SK-N-SH (cell line): ENCODE results near the gene NLK. TPM values are rescaled to one million over a fixed set of nuclear protein-coding genes. Genes with fewer than 3 reads are reported as not detected.

ENCODE experiments used
- CTCF ChIA-PET: fragments of 300-600, 350-600 bp; formaldehyde crosslinking; extraction: SDS; loops from one replicate; lab custom pipeline; 2021; lab: Yijun Ruan, JAX
- POLR2A ChIA-PET: fragments of 350-600 bp; sonication (Branson Sonifier 250); formaldehyde crosslinking; extraction: SDS; loops from one replicate; lab custom pipeline; 2020; ENCODE audit warnings: antibody characterized with exemption, inconsistent platforms; lab: Yijun Ruan, JAX
- DNase-seq: peaks from one replicate; pipeline ENCODE4 v3.0.0; 2012
- H2AFZ ChIP-seq: fragments of 200-600 bp; sonication (generic); 2 replicates; pipeline ENCODE4 v1.8.1; 2016; ENCODE audit warnings: antibody characterized with exemption, mild to moderate bottlenecking, low read depth
- H3F3A ChIP-seq: fragments of 200-600 bp; sonication (generic); replicated peaks from 2 replicates; pipeline ENCODE3; 2016; ENCODE audit warnings: antibody characterized with exemption, mild to moderate bottlenecking; ENCODE audit not compliant: insufficient read depth
- H3K27ac ChIP-seq, 2 experiments: fragments of 200-500 bp in 1 of 2; fragments of 200-600 bp in 1 of 2; sonication (Bioruptor generic) in 1 of 2; sonication (generic), shearing (Covaris generic) in 1 of 2; 2 replicates each; pipeline versions ENCODE4 v1.5.1 to v1.6.1; 2014 to 2016; ENCODE audit warnings: low read depth in 2 of 2, inconsistent platforms in 1 of 2, low read length in 1 of 2, mild to moderate bottlenecking in 1 of 2, mixed read lengths in 1 of 2
- H3K27me3 ChIP-seq: fragments of 200-600 bp; sonication (generic), shearing (Covaris generic); 2 replicates; pipeline ENCODE4 v1.6.1; 2016; ENCODE audit warnings: mixed run types; ENCODE audit not compliant: insufficient read depth
- H3K36me3 ChIP-seq, 2 experiments: fragments of 200-500 bp in 1 of 2; fragments of 200-600 bp in 1 of 2; sonication (Bioruptor generic) in 1 of 2; sonication (generic) in 1 of 2; replicated peaks in 1 of 2; 2 replicates each; pipeline versions ENCODE3 to v1.5.1; 2014 to 2016; ENCODE audit warnings: low read length in 1 of 2, mild to moderate bottlenecking in 1 of 2; ENCODE audit not compliant: insufficient read depth in 2 of 2, control insufficient read depth in 1 of 2
- H3K4me1 ChIP-seq, 2 experiments: fragments of 200-500 bp in 1 of 2; fragments of 200-600 bp in 1 of 2; sonication (Bioruptor generic) in 1 of 2; sonication (generic), shearing (Covaris generic) in 1 of 2; 2 replicates each; pipeline versions ENCODE4 v1.5.1 to v1.6.1; 2014 to 2016; ENCODE audit warnings: low read depth in 1 of 2, low read length in 1 of 2, mixed run types in 1 of 2; ENCODE audit not compliant: insufficient read depth in 2 of 2, control insufficient read depth in 1 of 2
- H3K4me2 ChIP-seq: fragments of 200-600 bp; sonication (generic), shearing (Covaris generic); 2 replicates; pipeline ENCODE4 v1.6.1; 2017; ENCODE audit warnings: mixed run types
- H3K4me3 ChIP-seq, 2 experiments: fragments of 200-500 bp in 1 of 2; fragments of 200-600 bp in 1 of 2; sonication (Bioruptor generic) in 1 of 2; sonication (generic), shearing (Covaris generic) in 1 of 2; 2 replicates each; pipeline versions ENCODE4 v1.5.1 to v1.8.1; 2014 to 2016; ENCODE audit warnings: low read depth in 2 of 2, inconsistent platforms in 1 of 2, low read length in 1 of 2, mild to moderate bottlenecking in 1 of 2, mixed read lengths in 1 of 2, moderate library complexity in 1 of 2
- H3K79me2 ChIP-seq: fragments of 200-600 bp; sonication (generic); 2 replicates; pipeline ENCODE4 v1.8.1; 2017; ENCODE audit warnings: mild to moderate bottlenecking; ENCODE audit not compliant: insufficient read depth
- H3K9ac ChIP-seq: fragments of 200-600 bp; sonication (generic); 2 replicates; pipeline ENCODE4 v1.6.1; 2017; ENCODE audit warnings: mixed run types
- H3K9me2 ChIP-seq: fragments of 200-600 bp; sonication (generic); 2 replicates; pipeline ENCODE4 v1.6.1; 2017; ENCODE audit warnings: mixed run types
- H3K9me3 ChIP-seq: fragments of 200-600 bp; sonication (generic); 2 replicates; pipeline ENCODE4 v1.6.1; 2017; ENCODE audit warnings: mixed run types, mild to moderate bottlenecking, moderate library complexity
- H4K20me1 ChIP-seq: fragments of 200-600 bp; sonication (generic); 2 replicates; pipeline ENCODE4 v1.6.1; 2017; ENCODE audit warnings: mild to moderate bottlenecking, mixed run types; ENCODE audit not compliant: insufficient read depth
- CHD2 ChIP-seq: fragments of 150-350 bp; IDR thresholded peaks from 2 replicates; pipeline ENCODE4 v1.6.1; 2018; ENCODE audit warnings: low read length; ENCODE audit not compliant: partially characterized antibody
- EP300 ChIP-seq, 2 experiments: IDR thresholded peaks; 2 replicates each; pipeline versions ENCODE4 v1.4.0 to v1.6.1; 2012; ENCODE audit warnings: borderline replicate concordance in 1 of 2, low read depth in 1 of 2, low read length in 1 of 2
- EZH2phosphoT487 ChIP-seq: fragments of 200-600 bp; sonication (generic); IDR thresholded peaks from 2 replicates; pipeline ENCODE4 v1.6.1; 2017; ENCODE audit warnings: low read depth, mixed run types, mild to moderate bottlenecking, antibody characterized with exemption, moderate library complexity, borderline replicate concordance
- FOXJ3 ChIP-seq: sonication (generic); formaldehyde crosslinking; IDR thresholded peaks from 2 replicates; pipeline ENCODE4 v1.5.1; 2020; ENCODE audit warnings: mild to moderate bottlenecking, missing genetic modification reagents
- IRF3 ChIP-seq: fragments of 150-350 bp; IDR thresholded peaks from 2 replicates; pipeline ENCODE4 v1.6.1; 2016; ENCODE audit warnings: mild to moderate bottlenecking, low read depth, low read length
- MAX ChIP-seq: IDR thresholded peaks from 2 replicates; pipeline ENCODE4 v1.4.0; 2012; ENCODE audit warnings: low read depth
- MEF2A ChIP-seq: IDR thresholded peaks from 2 replicates; pipeline ENCODE4 v1.4.0; 2012; ENCODE audit warnings: low read depth, borderline replicate concordance
- MXI1 ChIP-seq: IDR thresholded peaks from 2 replicates; pipeline ENCODE4 v1.6.1; 2012; ENCODE audit warnings: mild to moderate bottlenecking, low read depth, low read length, improper control_type of control experiment
- NFIC ChIP-seq: IDR thresholded peaks from 2 replicates; pipeline ENCODE4 v1.4.0; 2012; ENCODE audit warnings: borderline replicate concordance
- NRF1 ChIP-seq: IDR thresholded peaks from 2 replicates; pipeline ENCODE4 v1.6.1; 2012; ENCODE audit warnings: low read depth, mild to moderate bottlenecking, low read length
- RCOR1 ChIP-seq: fragments of 150-350 bp; IDR thresholded peaks from 2 replicates; pipeline ENCODE4 v1.6.1; 2017; ENCODE audit warnings: antibody characterized with exemption, low read length
- RFX5 ChIP-seq: IDR thresholded peaks from 2 replicates; pipeline ENCODE4 v1.6.1; 2012; ENCODE audit warnings: mild to moderate bottlenecking, improper control_type of control experiment, low read length
- SIN3A ChIP-seq: IDR thresholded peaks from 2 replicates; pipeline ENCODE4 v1.6.1; 2012; ENCODE audit warnings: low read depth, mild to moderate bottlenecking, low read length, moderate library complexity, borderline replicate concordance
- SMC3 ChIP-seq: IDR thresholded peaks from 2 replicates; pipeline ENCODE4 v1.6.1; 2012; ENCODE audit warnings: low read depth, low read length, improper control_type of control experiment
- TAF1 ChIP-seq: IDR thresholded peaks from 2 replicates; pipeline ENCODE4 v1.6.1; 2012; ENCODE audit warnings: low read depth, mild to moderate bottlenecking, low read length, moderate library complexity, borderline replicate concordance
- USF1 ChIP-seq: IDR thresholded peaks from 2 replicates; pipeline ENCODE4 v1.4.0; 2012; ENCODE audit warnings: low read depth, borderline replicate concordance
- YY1 ChIP-seq: IDR thresholded peaks from 2 replicates; pipeline ENCODE4 v1.4.0; 2012; ENCODE audit warnings: low read depth, mild to moderate bottlenecking
- WGBS: methylation state at CpG from one replicate; pipeline ENCODE4 v1.1.6; 2017; ENCODE audit warnings: low lambda C conversion rate; 5-methylcytosine and 5-hydroxymethylcytosine counted together
- polyA plus RNA-seq, 3 experiments: library from polyadenylated mRNA; depleted of rRNA; stranded (reverse); fragments of >200 nt; gene quantifications; 2 replicates each; pipeline ENCODE4 v1.2.3, GENCODE V29; 2012
- TF ChIP-seq, protein P1 (sequence below): fragments of 200-600 bp; sonication (generic); IDR thresholded peaks from 2 replicates; pipeline ENCODE4 v1.6.1; 2017; ENCODE audit warnings: antibody characterized with exemption, mild to moderate bottlenecking, moderate library complexity

The NLK gene
- polyA plus RNA-seq, 1 of the 3 experiments (the other 2 are of a cell fraction), result 12.3 TPM

- Histone ChIP-seq H3K36me3 (peaks cover 0 to 17% of the 10 kb centered on the region in 2 experiments), H3K79me2 (peaks cover 90% of the 10 kb centered on the region), H3K4me1 (no peaks in the 10 kb centered on the region), H3K4me2 (no peak overlapping the region), H3K9me3 (0 out of 2 replicates have a peak, but pooled peaks cover 3% of the 10 kb centered on the region), H2AFZ (no peak overlapping the region), H3K4me3 (no peak overlapping the region), H3K9ac (no peak overlapping the region), H3K9me2 (no peaks in the 10 kb centered on the region), H4K20me1 (no peaks in the 10 kb centered on the region; the same call in none of the 2 replicates), H3K27me3 (no peaks in the 10 kb centered on the region), H3K27ac (no peak overlapping the region), H3F3A (peaks cover 6% of the 10 kb centered on the region)
- TF ChIP-seq RCOR1 (no peak), MXI1 (no peak), NRF1 (no peak), MAX (no peak), FOXJ3 (CRISPR knock-in tag) (no peak)
- TF ChIP-seq, protein P1, sequence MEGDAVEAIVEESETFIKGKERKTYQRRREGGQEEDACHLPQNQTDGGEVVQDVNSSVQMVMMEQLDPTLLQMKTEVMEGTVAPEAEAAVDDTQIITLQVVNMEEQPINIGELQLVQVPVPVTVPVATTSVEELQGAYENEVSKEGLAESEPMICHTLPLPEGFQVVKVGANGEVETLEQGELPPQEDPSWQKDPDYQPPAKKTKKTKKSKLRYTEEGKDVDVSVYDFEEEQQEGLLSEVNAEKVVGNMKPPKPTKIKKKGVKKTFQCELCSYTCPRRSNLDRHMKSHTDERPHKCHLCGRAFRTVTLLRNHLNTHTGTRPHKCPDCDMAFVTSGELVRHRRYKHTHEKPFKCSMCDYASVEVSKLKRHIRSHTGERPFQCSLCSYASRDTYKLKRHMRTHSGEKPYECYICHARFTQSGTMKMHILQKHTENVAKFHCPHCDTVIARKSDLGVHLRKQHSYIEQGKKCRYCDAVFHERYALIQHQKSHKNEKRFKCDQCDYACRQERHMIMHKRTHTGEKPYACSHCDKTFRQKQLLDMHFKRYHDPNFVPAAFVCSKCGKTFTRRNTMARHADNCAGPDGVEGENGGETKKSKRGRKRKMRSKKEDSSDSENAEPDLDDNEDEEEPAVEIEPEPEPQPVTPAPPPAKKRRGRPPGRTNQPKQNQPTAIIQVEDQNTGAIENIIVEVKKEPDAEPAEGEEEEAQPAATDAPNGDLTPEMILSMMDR, result no peak
- ChIA-PET POLR2A (no interaction called here), CTCF (interaction anchor here (1.2 kb wide), 1 partner anchor 9 kb away, joined by 3 read pairs; no protein-coding TSS in a partner anchor)
- 100% methylated on average over 1 of the region's 1 CpG for WGBS
- no peak for DNase-seq
Observed at GRCh38 chr17:28100251-28100650, 57.8 kb downstream of the NLK start.

DNA sequence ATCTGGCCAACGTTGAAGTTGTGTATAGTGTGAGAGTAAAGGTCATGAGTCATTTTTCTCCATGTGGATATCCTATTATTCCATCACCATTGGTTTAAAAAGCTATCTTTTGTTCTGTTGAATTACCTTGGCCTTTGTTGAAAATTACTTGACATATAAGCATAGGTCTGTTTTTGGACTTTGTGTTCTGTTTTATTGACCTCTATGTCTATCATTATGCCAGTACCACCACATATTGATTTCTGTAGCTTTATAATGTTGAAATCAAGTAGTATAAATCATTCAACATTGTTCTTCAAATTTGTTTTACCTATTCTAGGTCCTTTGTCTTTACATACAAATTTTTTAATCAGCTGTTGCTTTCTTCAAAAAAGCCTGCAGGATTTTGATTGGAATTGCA, 58.5 kb downstream of the NLK start:
- no peak overlapping the region for H3K4me3 ChIP-seq
- no peaks in the 10 kb centered on the region for H3K9me2 ChIP-seq
- no peak overlapping the region for H3K27ac ChIP-seq
- WGBS, result 94% methylated on average over 1 of the region's 1 CpG
- 0 out of 2 replicates have a peak, but pooled peaks cover 3% of the 10 kb centered on the region for H3K9me3 ChIP-seq
- no peak overlapping the region for H3K9ac ChIP-seq
- DNase-seq, result no peak
- H2AFZ ChIP-seq, result no peak overlapping the region
- ChIA-PET POLR2A (no interaction called here), CTCF (interaction anchor here (0.9 to 1.2 kb wide), 2 partner anchors 10 to 13 kb away, joined by 3 read pairs; no protein-coding TSS in a partner anchor)
- no peak overlapping the region for H3K4me2 ChIP-seq
- H3K4me1 ChIP-seq, result no peaks in the 10 kb centered on the region; a peak in 1 of 4 replicates
- no peaks in the 10 kb centered on the region; the same call in 1 of the 2 replicates for H4K20me1 ChIP-seq
- H3K36me3 ChIP-seq, result peaks cover 0 to 16% of the 10 kb centered on the region in 2 experiments
- H3K27me3 ChIP-seq, result no peaks in the 10 kb centered on the region
- peaks cover 6% of the 10 kb centered on the region for H3F3A ChIP-seq
- H3K79me2 ChIP-seq, result peaks cover 90% of the 10 kb centered on the region
- TF ChIP-seq EP300 (IDR thresholded peaks at IDR 0.05; ENCODE audit: borderline replicate concordance in 1 of 2, low read depth in 1 of 2, low read length in 1 of 2), result no peak
- no peak for TF ChIP-seq SIN3A
- no peak for TF ChIP-seq SMC3
- no peak for TF ChIP-seq NRF1
- no peak for TF ChIP-seq NFIC
- no peak for TF ChIP-seq EZH2phosphoT487
- TF ChIP-seq RCOR1, result no peak
- TF ChIP-seq IRF3, result no peak
- TF ChIP-seq MEF2A, result no peak
- TF ChIP-seq RFX5, result no peak
- TF ChIP-seq TAF1, result no peak
- no peak for TF ChIP-seq YY1
- no peak for TF ChIP-seq CHD2
- no peak for TF ChIP-seq USF1
